ENCODE results near the gene GRIN2A. TPM values are rescaled to one million over a fixed set of nuclear protein-coding genes. Genes with fewer than 3 reads are reported as not detected.

The GRIN2A gene
- total and polyA plus RNA-seq, 2 of the 8 experiments (the other 6 are each of a cell fraction or from before 2014, with no cell fraction given), result 0.18 to 1.8 TPM

GRCh38 chr16:10098991-10099390, 83.2 kb downstream of the GRIN2A start:
- H3K9me3 ChIP-seq (ENCODE audit: insufficient read depth in 2 of 2, low read depth in 1 of 2, low read length in 1 of 2), result peaks cover 3 to 10% of the 10 kb centered on the region in 2 experiments; a peak in 1 of 4 replicates
- no peak overlapping the region for H2AK5ac ChIP-seq (ENCODE audit: low read depth, low read length)
- no peaks in the 10 kb centered on the region for H4K20me1 ChIP-seq (replicated peaks in 1 of 2; ENCODE audit: control insufficient read depth in 1 of 2, insufficient read depth in 2 of 2, low read length in 2 of 2)
- no peak overlapping the region for H3K18ac ChIP-seq (ENCODE audit: extremely low read depth, low read length)
- ChIA-PET CTCF (ENCODE audit: partially characterized antibody) (interaction anchor here (1.3 kb wide), 1 partner anchor 10 kb away, joined by 4 read pairs; no protein-coding TSS in a partner anchor), POLR2A (ENCODE audit: partially characterized antibody) (no interaction called here)
- no peaks in the 10 kb centered on the region for H3K79me2 ChIP-seq (ENCODE audit: control insufficient read depth in 1 of 2, insufficient read depth in 2 of 2, low read length in 2 of 2)
- no peak overlapping the region for H3K4me2 ChIP-seq (ENCODE audit: insufficient read depth in 1 of 2, low read depth in 2 of 2, low read length in 2 of 2)
- H2BK15ac ChIP-seq (ENCODE audit: low read length), result no peak overlapping the region
- H3K56ac ChIP-seq (replicated peaks; ENCODE audit: insufficient read length, low read depth, low read length), result no peak overlapping the region
- H3K23me2 ChIP-seq (ENCODE audit: low read depth, low read length), result no peaks in the 10 kb centered on the region; the same call in 1 of the 2 replicates
- H3K27ac ChIP-seq (ENCODE audit: low read depth, low read length), result no peak overlapping the region
- peaks cover 0 to 1% (median 0%) of the 10 kb centered on the region in 4 experiments; a peak in 1 of 7 replicates for H3K27me3 ChIP-seq (replicated peaks in 1 of 4; ENCODE audit: control insufficient read depth in 3 of 4, extremely low read depth in 1 of 4, insufficient read depth in 3 of 4, low read length in 3 of 4)
- no peak overlapping the region for H4K91ac ChIP-seq (replicated peaks; ENCODE audit: insufficient read length, low read length)
- no peak overlapping the region for H3K14ac ChIP-seq (ENCODE audit: insufficient read length)
- H3K23ac ChIP-seq (ENCODE audit: insufficient read length), result no peak overlapping the region
- H3K4me1 ChIP-seq (replicated peaks in 1 of 4; ENCODE audit: control insufficient read depth in 3 of 4, insufficient read depth in 4 of 4, low read length in 3 of 4), result no peaks in the 10 kb centered on the region
- no peak overlapping the region for H2BK12ac ChIP-seq (ENCODE audit: low read depth, low read length)
- H2AFZ ChIP-seq (ENCODE audit: low read length), result no peak overlapping the region
- H3K4me3 ChIP-seq (ENCODE audit: extremely low read depth in 1 of 4, insufficient read depth in 2 of 4, low read depth in 3 of 4, low read length in 4 of 4), result no peak overlapping the region
- no peak overlapping the region for H3K4ac ChIP-seq (replicated peaks; ENCODE audit: insufficient read length, low read depth, low read length)
- H3K9ac ChIP-seq (replicated peaks in 1 of 4; ENCODE audit: extremely low read depth in 1 of 4, low read depth in 3 of 4, low read length in 3 of 4), result no peak overlapping the region
- H3K79me1 ChIP-seq (ENCODE audit: low read depth, low read length), result no peaks in the 10 kb centered on the region
- DNase-seq (ENCODE audit: low read depth in 1 of 2, low spot score in 2 of 2) (no peak), FAIRE-seq (no peak)
- H4K8ac ChIP-seq (ENCODE audit: extremely low read depth, insufficient read depth, low read length), result no peak overlapping the region
- no peak overlapping the region for H4K5ac ChIP-seq (ENCODE audit: insufficient read length, low read depth, low read length)
- no peak overlapping the region for H2BK120ac ChIP-seq (replicated peaks; ENCODE audit: low read depth, low read length)
- no peak overlapping the region for H2BK5ac ChIP-seq (ENCODE audit: low read depth, low read length)
- no peak overlapping the region for H2BK20ac ChIP-seq (ENCODE audit: low read length)
- H3K36me3 ChIP-seq (ENCODE audit: control insufficient read depth in 2 of 4, insufficient read depth in 4 of 4, low read length in 3 of 4), result no peaks in the 10 kb centered on the region
- no peak for TF ChIP-seq CHD2 (IDR thresholded peaks at IDR 0.05; ENCODE audit: low read length)
- TF ChIP-seq JUN (IDR thresholded peaks at IDR 0.05; ENCODE audit: low read depth, low read length), result no peak
- no peak for TF ChIP-seq BACH1 (IDR thresholded peaks at IDR 0.05; ENCODE audit: low read length)
- no peak for TF ChIP-seq SUZ12 (IDR thresholded peaks at IDR 0.05; ENCODE audit: low read length)
- no peak for TF ChIP-seq RNF2 (IDR thresholded peaks at IDR 0.05; ENCODE audit: borderline replicate concordance, low read depth, low read length, missing control alignments, poor library complexity, severe bottlenecking)
- no peak for TF ChIP-seq GABPA (IDR thresholded peaks at IDR 0.05; ENCODE audit: borderline replicate concordance, insufficient read depth, low read length)
- TF ChIP-seq TAF1 (IDR thresholded peaks at IDR 0.05; ENCODE audit: low read depth, low read length), result no peak
- no peak for TF ChIP-seq SAP30 (IDR thresholded peaks at IDR 0.05; ENCODE audit: insufficient read depth, insufficient replicate concordance, low read length)
- TF ChIP-seq HDAC2 (IDR thresholded peaks at IDR 0.05; ENCODE audit: borderline replicate concordance in 1 of 2, low read depth in 2 of 2, low read length in 2 of 2), result no peak
- TF ChIP-seq FOSL1 (IDR thresholded peaks at IDR 0.05; ENCODE audit: insufficient read depth, low read depth, low read length), result no peak
- no peak for TF ChIP-seq ASH2L (IDR thresholded peaks at IDR 0.05; ENCODE audit: low read length)
- no peak for TF ChIP-seq NANOG (IDR thresholded peaks at IDR 0.05; ENCODE audit: insufficient read depth, low read depth, low read length, poor library complexity, severe bottlenecking)
- no peak for TF ChIP-seq ATF3 (IDR thresholded peaks at IDR 0.05; ENCODE audit: insufficient read depth, low read depth, low read length)
- no peak for TF ChIP-seq CREB1 (IDR thresholded peaks at IDR 0.05)
